Thyroid gland (tissue), 4 donors: ENCODE results near the gene MRPL2. TPM values are rescaled to one million over a fixed set of nuclear protein-coding genes. Genes with fewer than 3 reads are reported as not detected.

Experiments used
- DNase-seq, 2 donors: peaks; one replicate each; pipeline ENCODE4 v3.0.0-alpha.2; 2019
- H3K27ac ChIP-seq, 3 donors: fragments of 200-600 bp; sonication (generic); 1 replicate in 2 of 3; 2 replicates in 1 of 3; pipeline ENCODE4 v1.5.1; 2016 to 2019; ENCODE audit warnings: mild to moderate bottlenecking in 1 of 3, moderate library complexity in 1 of 3
- H3K27me3 ChIP-seq: fragments of 200-600 bp; sonication (generic); one replicate; pipeline ENCODE4 v1.5.1; 2019
- H3K36me3 ChIP-seq, 2 donors: fragments of 200-600 bp; sonication (generic); one replicate each; pipeline ENCODE4 v1.5.1; 2016 to 2019
- H3K4me1 ChIP-seq, 2 donors: fragments of 200-600 bp; sonication (generic); one replicate each; pipeline ENCODE4 v1.5.1; 2017 to 2019
- H3K4me3 ChIP-seq, 3 donors: fragments of 200-600 bp; sonication (generic); replicated peaks in 1 of 3; 1 replicate in 2 of 3; 2 replicates in 1 of 3; pipeline ENCODE4 v1.5.1; 2016; ENCODE audit warnings: mild to moderate bottlenecking in 1 of 3
- H3K9me3 ChIP-seq: fragments of 200-600 bp; sonication (generic); one replicate; pipeline ENCODE4 v1.5.1; 2017
- CTCF ChIP-seq, 6 experiments: fragments of 200-600 bp in 3 of 6; fragments of 450-650 bp in 3 of 6; sonication (generic) in 3 of 6; IDR thresholded peaks; one replicate each; pipeline ENCODE4 v1.5.1; 2016 to 2019; ENCODE audit warnings: antibody characterized with exemption in 6 of 6, mild to moderate bottlenecking in 2 of 6, inconsistent platforms in 1 of 6, moderate library complexity in 1 of 6
- POLR2A ChIP-seq, 2 donors: fragments of 450-650 bp; IDR thresholded peaks; one replicate each; pipeline ENCODE4 v1.6.1; 2017; ENCODE audit warnings: antibody characterized with exemption in 2 of 2, mild to moderate bottlenecking in 2 of 2, moderate library complexity in 1 of 2
- WGBS, 2 donors: methylation state at CpG; one replicate each; pipeline ENCODE4 v1.1.5; 2017; 5-methylcytosine and 5-hydroxymethylcytosine counted together
- intact Hi-C: fragments of 100-400 bp; cut with DNase I; formaldehyde crosslinking; loops from one replicate; pipeline ENCODE4 v1.15.1; 2023
- total RNA-seq, 4 donors: library from RNA; depleted of rRNA; stranded (reverse); fragments of >200 nt; gene quantifications; one replicate each; pipeline ENCODE4 v1.2.3, GENCODE V29; 2016

Gene MRPL2
- total RNA-seq = 10 to 100 TPM; 12.9 to 31.9 (median 17.7) TPM

- Histone ChIP-seq H3K4me1 (peaks cover 17 to 28% of the 10 kb centered on the region in 2 donors), H3K9me3 (no peaks in the 10 kb centered on the region), H3K36me3 (peaks cover 13 to 20% of the 10 kb centered on the region in 2 donors), H3K27me3 (no peaks in the 10 kb centered on the region), H3K4me3 (peak within 1 kb of the TSS; percentile 93 to 95 (median 94)), H3K27ac (peak within 1 kb of the TSS; percentile 77 to 91 (median 87))
- peak; percentile 98 to 99 for DNase-seq
- WGBS, 2 donors = 1% methylated on average over 44 to 52 of the region's 64 CpGs
- TF ChIP-seq POLR2A (IDR thresholded peaks at IDR 0.05) (peak in 1 of 2 donors; percentile 73), CTCF (IDR thresholded peaks at IDR 0.05) (no peak)
- intact Hi-C loops = loop anchor here (5.0 kb wide), 1 partner anchor 88 kb away; no protein-coding TSS in a partner anchor
Measured at GRCh38 chr6:43059168-43060033, at the start of gene MRPL2, which contains the start of gene KLC4. Gene MRPL2 (minus strand): TSS chr6:43059434. CDS start chr6:43059381, 53 bp downstream. Gene KLC4 (plus strand): TSS chr6:43059631. CDS start chr6:43061336, 1,705 bp downstream.

- no peaks in the 10 kb centered on the region for H3K36me3 ChIP-seq
- 97 to 98% methylated on average over 12 of the region's 12 CpGs for WGBS, 2 donors
- H3K4me1 ChIP-seq = no peaks in the 10 kb centered on the region
- no peak overlapping the region for H3K27ac ChIP-seq
- H3K4me3 ChIP-seq = no peak overlapping the region
- no peaks in the 10 kb centered on the region for H3K27me3 ChIP-seq
- intact Hi-C loops = no loop called here
- H3K9me3 ChIP-seq = no peaks in the 10 kb centered on the region
- no peak for DNase-seq
- TF ChIP-seq POLR2A (IDR thresholded peaks at IDR 0.05) (no peak), CTCF (IDR thresholded peaks at IDR 0.05) (no peak)
Measured at GRCh38 chr6:43107344-43108062, 48.3 kb upstream of the MRPL2 start.

- H3K27me3 ChIP-seq = no peaks in the 10 kb centered on the region
- H3K4me1 ChIP-seq = no peaks in the 10 kb centered on the region
- 92 to 94% methylated on average over 9 of the region's 9 CpGs for WGBS, 2 donors
- TF ChIP-seq CTCF (IDR thresholded peaks at IDR 0.05) (no peak), POLR2A (IDR thresholded peaks at IDR 0.05) (no peak)
- H3K27ac ChIP-seq = no peak overlapping the region
- H3K36me3 ChIP-seq = no peaks in the 10 kb centered on the region
- intact Hi-C loops = no loop called here
- H3K9me3 ChIP-seq = no peaks in the 10 kb centered on the region
- no peak for DNase-seq
- no peak overlapping the region for H3K4me3 ChIP-seq
Measured at GRCh38 chr6:43105538-43106222, 46.4 kb upstream of the MRPL2 start.

DNA sequence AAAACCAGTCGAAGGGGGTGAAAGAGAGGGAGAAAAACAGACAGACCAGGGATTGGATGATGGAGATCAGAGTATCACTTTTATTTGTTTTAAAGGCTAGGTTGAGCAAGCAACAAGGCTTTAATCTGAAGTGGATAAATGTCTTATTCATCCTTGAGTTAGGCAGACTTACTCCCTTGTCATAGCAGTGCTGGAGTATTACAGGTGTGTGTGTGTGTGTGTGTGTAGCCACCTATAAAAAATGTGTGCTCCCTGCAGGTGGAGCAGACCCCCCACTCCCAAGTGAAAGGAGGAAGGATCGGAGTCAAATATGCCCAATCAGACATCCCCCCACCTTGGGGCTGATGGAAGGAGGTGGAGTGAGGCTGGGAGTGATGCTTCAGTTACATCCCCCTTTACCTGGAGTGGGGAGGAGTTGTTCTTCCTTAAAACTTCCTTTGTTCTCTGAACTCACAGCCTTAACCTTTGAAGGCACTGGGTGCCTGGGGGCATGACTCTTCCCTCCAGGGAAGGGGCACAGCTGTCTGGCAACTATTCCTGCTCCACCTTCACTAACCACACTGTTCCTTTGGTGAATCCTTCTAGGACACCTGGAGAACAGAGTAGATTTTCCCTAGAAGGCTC lies 44.1 kb upstream of the MRPL2 start:
- no peaks in the 10 kb centered on the region for H3K36me3 ChIP-seq
- H3K27ac ChIP-seq = no peak overlapping the region
- H3K9me3 ChIP-seq = no peaks in the 10 kb centered on the region
- H3K4me1 ChIP-seq = peaks cover under 1% of the 10 kb centered on the region in 2 donors
- DNase-seq = no peak
- H3K27me3 ChIP-seq = no peaks in the 10 kb centered on the region
- 64 to 74% methylated on average over 2 of the region's 2 CpGs for WGBS, 2 donors
- intact Hi-C loops = no loop called here
- no peak for TF ChIP-seq POLR2A (IDR thresholded peaks at IDR 0.05)
- no peak for TF ChIP-seq CTCF (IDR thresholded peaks at IDR 0.05)
- H3K4me3 ChIP-seq = no peak overlapping the region
